ENCODE measurements around the gene SLC39A9.
"Not testable (repeated sequence)": the region's sequence is repeated elsewhere in the genome, so short reads cannot be mapped to it uniquely, and the experiment has no call there.

Gene SLC39A9

GRCh38 chr14:69370061-69370460 is 28.4 kb upstream of the SLC39A9 start:
- no peak for DNase-seq

GRCh38 chr14:69372146-69372545 is 26.3 kb upstream of the SLC39A9 start:
- no peak for DNase-seq

DNA sequence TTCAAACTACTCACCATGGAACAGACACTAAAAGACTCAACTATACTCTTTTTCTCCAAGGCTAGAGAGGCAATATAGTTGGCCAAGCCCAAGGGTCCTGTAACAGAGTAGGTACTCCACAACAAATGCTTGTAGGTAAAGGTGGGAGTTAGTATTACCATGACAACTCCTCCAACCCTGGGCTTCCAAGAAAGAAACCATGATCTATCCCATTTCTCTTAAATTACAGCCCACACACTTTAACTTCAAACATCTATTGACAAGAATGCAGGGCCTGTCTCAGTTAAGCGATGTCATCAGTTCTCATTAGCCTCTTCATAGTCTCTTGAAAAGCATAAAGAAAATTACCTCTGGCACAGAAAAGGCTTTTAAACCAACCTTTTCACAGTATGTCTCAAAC is 25.4 kb upstream of the SLC39A9 start:
- DNase-seq: no peak

DNA sequence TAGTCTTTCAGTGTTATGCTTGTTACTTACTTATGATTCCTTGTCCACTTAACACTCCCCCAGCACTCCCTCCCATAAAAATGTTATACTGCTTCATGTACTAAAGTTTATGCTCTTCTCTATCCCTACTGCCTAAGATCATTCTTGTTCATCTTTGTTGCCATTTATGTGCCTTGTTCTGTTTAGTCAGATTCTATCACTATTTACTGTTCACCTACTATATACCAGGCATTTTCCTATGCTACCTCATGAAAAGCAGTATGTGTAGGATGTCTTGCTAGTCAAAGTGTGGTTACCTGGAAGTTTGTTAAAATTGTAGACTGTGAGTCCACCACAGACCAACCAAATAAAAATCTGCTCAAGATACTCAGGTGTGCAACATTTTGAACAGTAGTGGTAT is 24.3 kb upstream of the SLC39A9 start:
- DNase-seq: no peak

GRCh38 chr14:69375182-69375581 is 23.3 kb upstream of the SLC39A9 start:
- DNase-seq: no peak

GRCh38 chr14:69375722-69376121 is 22.8 kb upstream of the SLC39A9 start:
- no peak for DNase-seq

DNA sequence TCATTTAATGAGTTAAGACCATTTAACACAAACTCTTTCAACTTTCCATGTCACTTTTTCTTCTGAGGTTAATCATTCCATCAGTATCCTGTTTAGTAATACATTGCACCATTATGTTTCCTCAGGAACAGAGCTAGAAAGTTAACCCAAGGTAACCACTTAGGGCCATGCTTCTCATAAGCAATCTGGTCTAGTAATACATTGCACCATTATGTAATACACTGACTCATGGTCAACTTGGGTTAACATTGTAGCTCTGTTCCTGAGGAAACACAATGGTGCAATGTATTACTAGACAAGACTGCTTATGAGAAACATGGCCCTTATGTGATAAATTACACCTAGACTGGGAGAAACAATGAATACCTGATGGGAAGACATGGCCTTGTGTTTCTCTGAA is 22.1 kb upstream of the SLC39A9 start:
- no peak for DNase-seq

- DNase-seq: no peak
These were observed 20.2 kb upstream of the SLC39A9 start for GRCh38 chr14:69378274-69378673.

DNA sequence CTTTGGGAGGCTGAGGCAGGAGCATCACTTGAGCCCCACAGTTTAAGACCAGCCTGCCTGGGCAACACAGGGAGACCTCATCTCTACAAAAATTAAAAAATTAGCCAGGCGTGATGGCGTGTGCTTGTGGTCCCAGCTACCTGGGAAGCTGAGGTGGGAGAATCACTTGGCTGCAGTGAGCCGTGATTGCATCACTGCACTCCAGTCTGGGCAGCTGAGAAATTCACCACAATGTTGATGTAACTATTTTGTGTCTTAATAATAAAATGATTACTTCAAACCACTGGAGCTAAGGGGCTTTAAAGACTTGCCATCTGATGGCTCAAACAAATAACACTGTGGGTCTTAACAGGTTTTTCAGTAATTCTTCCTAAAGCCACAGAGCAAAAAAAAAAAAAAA is 11.2 kb upstream of the SLC39A9 start:
- DNase-seq: no peak

DNA sequence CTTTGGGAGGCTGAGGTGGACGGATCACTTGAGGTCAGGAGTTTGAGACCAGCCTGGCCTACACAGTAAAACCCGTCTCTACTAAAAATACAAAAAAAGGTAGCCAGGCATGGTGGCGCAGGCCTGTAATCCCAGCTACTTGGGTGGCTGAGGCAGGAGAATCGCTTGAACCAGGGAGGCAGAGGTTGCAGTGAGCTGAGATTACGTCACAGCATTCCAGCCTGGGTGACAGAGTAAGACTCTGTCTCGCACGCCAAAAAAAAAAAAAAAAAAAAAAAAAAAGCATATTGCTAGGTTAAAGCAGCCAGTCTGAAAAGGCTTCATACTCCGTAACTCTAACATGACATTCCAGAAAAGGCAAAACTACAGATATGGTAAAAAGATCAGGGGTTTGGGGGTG is 7.1 kb upstream of the SLC39A9 start:
- not testable (repeated sequence) for DNase-seq

GRCh38 chr14:69392481-69392880 is 6.0 kb upstream of the SLC39A9 start:
- DNase-seq: no peak

- no peak for DNase-seq
These were observed 2.6 kb upstream of the SLC39A9 start for GRCh38 chr14:69395929-69396328.

GRCh38 chr14:69398818-69399210 is 322 bp downstream of the SLC39A9 start:
- no peak for DNase-seq

DNA sequence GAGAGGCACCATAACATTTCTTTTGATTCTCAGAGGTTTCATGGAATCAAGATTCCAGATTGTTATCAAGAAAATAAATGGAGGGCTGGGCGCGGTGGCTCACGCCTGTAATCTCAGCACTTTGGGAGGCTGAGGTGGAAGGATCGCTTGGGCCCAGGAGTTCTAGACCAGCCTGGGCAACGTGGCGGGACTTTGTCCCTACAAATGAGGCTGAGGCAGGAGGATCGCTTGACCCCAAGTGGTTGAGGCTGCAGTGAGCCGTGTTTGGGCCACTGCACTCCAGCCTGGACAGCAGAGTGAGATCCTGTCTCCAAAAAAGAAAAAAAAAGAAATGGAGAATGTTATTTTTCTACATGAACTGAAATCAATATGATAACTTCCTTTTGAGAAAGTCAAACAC is 1.3 kb downstream of the SLC39A9 start:
- no peak for DNase-seq

GRCh38 chr14:69400154-69400553 is 1.7 kb downstream of the SLC39A9 start:
- no peak for DNase-seq

DNA sequence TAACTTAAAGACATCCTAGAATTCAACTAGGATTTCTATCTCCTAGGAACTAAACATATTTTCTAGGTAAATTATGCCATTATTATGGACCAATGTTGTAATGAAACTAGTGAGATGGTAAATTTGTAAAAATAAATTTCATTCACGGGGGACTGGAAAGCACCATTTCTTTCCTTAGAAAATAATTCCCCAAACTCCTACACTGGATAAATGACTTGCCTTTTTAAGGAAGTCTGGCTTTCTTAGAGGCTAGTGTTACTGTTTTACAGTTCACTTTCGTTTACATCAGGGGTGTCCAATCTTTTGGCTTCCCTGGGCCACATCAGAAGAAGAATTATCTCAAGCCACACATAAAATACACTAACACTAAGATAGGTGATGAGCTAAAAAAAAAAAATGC is 3.3 kb downstream of the SLC39A9 start:
- no peak for DNase-seq

DNA sequence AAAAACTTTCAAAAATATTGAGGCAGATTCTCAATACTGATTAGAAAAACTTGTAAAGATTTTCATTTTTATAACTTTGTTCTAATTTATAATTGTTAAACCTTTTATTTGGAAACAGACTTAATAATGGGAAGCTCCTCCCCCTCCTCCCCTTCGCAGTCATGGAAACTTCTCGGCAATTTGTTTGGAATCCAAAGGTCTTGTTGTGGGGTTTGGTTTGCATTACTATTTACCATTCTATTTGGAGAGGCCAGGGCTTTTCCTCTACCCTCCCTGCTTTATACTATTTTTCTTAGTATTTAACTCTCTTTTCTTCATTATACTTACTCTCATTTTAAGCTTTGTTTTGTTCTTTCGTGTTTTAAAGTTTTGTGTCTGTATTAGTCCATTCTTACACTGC is 6.0 kb downstream of the SLC39A9 start:
- DNase-seq: no peak

- no peak for DNase-seq
These were observed 6.4 kb downstream of the SLC39A9 start for GRCh38 chr14:69404883-69405282.

- no peak for DNase-seq
These were observed 7.3 kb downstream of the SLC39A9 start for GRCh38 chr14:69405762-69406161.

GRCh38 chr14:69408331-69408960 is 10.0 kb downstream of the SLC39A9 start:
- DNase-seq: no peak

- no peak for DNase-seq
These were observed 15.0 kb downstream of the SLC39A9 start for GRCh38 chr14:69413483-69413882.

- DNase-seq: not testable (repeated sequence)
These were observed 17.6 kb downstream of the SLC39A9 start for GRCh38 chr14:69416087-69416486.

- DNase-seq: no peak
These were observed 24.8 kb downstream of the SLC39A9 start for GRCh38 chr14:69423279-69423678.

DNA sequence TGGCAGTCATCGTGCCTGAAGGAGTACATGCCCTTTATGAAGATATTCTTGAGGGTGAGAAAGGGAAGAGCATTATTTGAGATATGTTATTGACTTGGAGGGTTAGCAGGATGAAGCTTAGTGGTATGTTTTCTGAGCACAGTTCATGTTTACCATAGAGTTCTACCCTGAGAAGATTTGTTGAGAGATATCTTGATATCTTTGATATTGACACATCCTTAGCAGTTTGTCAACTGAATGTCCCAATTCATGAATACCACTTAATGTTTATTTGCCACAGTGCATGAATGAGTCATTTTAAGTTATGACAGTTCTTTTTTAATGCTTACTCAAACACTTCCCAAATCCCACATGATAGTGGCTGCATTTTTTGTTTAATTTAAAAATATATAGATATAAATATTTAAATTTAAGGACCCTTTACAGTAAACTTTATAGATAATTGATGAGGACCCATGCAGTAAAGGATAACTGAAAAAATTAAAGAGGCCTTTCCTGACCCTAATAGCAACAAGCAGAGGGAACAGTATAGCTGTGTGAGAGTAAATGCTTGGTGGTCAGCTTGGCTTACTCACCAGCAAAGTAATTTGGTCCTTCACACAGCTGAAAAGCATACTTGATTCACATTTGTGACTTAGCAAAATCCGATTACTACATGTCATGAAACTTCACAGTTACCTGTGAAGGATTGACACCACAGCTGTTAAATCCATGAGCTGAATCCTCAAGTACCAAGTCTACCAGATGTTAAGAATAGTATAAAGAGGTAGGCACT is 25.8 kb downstream of the SLC39A9 start:
- no peak for DNase-seq

GRCh38 chr14:69427596-69427995 is 29.1 kb downstream of the SLC39A9 start:
- no peak for DNase-seq
